GM19351 (cell line): ENCODE results near the gene PXDN.
A peak's percentile ranks its signal among the peaks of the same experiment; 100 is the strongest.
"Not testable (repeated sequence)": the region's sequence is repeated elsewhere in the genome, so short reads cannot be mapped to it uniquely, and the experiment has no call there.

Experiments
- ATAC-seq: cut with Tn5 transposase; IDR thresholded peaks from one replicate; pipeline ENCODE4 v1.9.1; 2021; ENCODE audit warnings: mild to moderate bottlenecking, moderate library complexity; ENCODE audit not compliant: unreplicated experiment

Gene PXDN

DNA sequence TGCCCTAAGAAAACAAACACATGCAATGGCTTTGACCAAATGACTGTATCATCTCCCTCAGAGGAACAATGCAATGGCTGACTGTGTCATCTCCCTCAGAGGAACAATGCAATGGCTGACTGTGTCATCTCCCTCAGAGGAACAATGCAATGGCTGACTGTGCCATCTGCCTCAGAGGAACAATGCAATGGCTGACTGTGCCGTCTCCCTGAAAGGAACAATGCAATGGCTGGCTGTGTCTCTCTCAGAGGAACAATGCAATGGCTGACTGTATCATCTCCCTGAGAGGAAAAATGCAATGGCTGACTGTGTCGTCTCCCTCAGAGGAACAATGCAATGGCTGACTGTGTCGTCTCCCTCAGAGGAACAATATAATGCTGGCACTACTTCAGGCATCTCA is 122.3 kb downstream of the PXDN start:
- not testable (repeated sequence) for ATAC-seq

DNA sequence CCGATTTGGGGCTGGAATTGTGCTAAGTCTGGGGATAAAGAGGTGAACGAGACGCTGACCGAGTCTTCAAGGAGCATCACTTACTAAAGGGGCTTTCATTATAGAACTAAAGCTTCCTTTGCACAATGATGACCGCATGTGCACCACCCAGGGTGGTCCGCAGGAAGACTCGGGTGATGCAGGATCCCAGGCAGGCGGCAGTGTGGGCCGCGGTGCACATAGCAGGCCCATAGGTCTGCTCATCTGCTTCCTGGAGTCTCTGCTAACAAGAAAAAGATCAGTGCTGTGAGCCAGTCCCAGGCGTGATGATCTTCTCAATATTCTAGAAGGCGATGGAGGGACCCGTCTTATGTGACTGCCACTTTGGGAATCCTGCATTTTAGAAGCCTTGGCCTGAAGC is 122.8 kb downstream of the PXDN start:
- no peak for ATAC-seq

DNA sequence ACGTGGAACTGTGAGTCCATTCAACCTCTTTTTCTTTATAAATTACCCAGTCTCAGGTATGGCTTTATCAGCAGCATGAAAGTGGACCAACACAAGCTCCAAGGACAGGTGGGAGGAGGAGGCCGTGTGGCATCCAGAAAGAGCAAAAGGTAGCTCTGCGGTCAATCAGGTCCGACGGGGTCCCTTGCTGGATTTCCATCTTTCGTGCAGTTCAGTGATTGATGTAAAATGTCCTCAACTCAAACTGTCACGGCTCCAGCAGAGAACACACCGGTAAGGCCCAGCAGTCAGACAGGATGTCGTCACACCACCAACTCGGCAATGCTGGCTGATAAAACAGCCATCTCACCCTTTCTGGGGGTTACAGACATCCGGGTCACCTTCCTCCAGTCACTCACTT is 123.3 kb downstream of the PXDN start:
- ATAC-seq, result no peak

DNA sequence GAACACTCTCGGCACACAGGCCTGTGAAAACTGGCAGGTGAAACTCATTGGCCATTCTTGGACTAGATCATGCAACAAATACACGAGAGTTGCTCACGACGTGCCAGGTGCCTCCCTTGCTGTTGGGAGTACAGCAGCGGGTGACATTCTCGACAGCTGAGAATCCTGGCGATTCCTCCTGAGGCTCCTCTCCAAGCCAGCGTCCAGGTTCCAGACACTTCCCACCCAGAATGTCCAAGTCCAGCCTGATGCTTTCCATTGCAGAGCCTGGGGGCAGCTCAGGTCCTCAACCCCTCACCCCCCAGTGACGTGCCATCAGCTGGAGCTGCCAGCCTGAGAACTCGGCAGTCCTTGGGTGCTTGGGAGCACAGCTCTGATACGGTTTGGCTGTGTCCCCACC is 124.2 kb downstream of the PXDN start:
- ATAC-seq, result no peak

DNA sequence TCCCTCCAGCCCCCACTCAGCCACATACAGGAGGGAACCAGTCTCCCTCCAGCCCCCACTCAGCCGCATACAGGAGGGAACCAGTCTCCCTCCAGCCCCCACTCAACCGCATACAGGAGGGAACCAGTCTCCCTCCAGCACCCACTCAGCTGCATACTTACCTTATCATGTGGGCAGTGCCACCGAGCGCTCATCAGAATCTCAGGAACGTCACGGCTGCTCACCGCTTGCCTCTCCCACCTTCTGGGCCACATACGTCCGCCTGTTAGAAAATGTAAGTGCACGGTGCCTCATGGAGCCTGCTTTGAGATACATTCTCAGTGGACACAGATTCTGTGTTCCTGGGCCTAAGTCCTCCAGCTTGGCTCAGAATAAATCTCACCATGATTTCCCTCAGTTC is 124.8 kb downstream of the PXDN start:
- ATAC-seq, result no peak

DNA sequence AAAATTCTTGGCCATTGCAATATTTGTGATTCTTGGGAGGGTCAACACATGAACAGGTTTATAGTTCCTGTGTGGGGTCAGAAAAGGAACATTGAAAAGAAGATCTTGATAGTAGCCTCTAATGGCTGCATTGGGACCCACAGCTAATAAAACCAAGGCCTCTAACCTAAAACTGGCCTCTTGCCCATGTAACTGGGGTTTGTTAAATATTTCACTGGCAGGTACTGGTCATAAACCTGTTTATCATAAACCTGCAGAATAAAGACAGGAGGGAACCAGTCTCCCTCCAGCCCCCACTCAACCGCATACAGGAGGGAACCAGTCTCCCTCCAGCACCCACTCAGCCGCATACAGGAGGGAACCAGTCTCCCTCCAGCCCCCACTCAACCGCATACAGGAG is 125.3 kb downstream of the PXDN start:
- no peak for ATAC-seq

DNA sequence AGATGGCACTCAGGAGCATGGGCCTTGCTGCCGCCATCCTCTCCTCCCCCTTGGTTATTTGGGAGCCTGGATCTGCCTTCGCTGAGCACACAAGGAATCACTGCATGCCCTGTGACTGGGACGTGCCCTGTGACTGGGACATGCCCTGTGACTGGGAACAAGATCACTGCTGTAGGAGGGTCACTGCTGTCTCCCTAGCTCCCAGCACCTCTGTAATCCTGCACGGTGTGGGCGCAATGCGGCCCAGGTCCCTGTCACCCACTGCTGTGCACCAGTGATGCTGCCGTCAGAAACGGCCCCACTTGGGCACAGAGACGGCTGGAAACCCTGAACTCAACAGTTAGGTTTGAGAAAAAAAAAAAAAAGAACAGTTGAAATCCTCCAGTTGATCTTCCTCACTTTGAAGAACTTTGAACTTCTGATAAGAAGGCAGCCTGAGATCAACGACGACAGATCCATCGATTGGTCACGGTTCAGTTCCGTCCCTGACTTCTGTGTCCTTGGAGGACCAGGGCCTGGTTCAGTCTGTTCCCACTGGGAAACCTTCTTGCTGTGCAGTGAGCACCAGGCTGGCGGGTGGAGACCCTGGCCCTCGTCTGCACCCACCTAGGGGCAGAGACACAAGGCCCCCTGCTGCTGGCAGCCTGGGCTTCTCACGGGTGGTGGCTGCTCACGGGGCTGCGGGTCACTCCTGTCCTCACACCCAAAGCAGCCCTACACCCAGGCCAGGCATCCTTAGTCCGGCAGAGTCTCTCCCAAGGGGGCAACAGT is 125.9 kb downstream of the PXDN start:
- ATAC-seq, result no peak

DNA sequence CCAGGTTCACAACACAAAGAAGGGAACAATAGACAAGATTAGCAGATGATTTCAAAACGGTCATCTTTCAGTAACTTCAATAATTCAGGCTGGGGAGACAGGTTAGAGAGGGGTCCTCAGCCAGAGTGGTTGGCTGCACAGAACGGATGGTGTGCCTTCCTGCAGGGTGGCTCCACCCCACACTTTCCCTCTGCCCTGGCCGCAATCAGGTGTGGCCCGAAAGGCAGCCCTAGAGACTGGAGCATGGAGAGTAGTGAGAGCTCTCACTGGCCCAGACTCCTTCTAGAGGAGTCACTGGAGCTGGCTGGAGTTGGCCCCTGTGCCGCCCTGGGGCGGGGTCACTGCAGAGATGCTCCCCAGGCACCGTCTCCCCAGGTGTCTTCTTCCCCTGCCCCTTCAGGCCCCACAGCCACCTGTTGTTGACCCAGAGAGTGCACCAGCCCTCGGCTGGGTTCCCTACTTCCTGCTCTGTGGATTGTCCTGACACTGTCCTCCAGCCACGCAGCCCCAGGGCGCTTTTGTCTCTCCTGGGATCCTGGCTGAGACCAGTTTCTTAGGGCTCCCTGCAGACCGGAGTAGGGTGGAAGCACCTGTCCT is 126.8 kb downstream of the PXDN start:
- ATAC-seq, result no peak

DNA sequence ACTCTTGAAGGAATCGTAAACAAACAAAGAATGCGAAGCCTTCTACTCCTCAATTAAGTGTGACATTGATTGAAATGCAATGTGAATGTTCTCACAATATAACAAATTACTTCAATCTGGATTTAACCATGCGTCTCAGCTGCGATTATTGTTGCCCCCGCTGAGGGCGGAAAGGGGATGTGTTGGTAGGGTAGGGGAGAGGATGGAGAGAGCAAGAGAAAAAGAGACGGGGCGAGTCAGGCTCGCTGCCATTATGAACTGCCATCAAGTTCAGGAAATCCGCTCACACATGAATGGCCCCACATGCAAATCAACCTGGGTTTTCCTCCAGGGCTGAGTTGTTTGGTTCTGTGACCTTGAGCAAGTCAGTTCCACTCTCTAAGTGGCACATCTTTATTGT is 129.8 kb downstream of the PXDN start:
- ATAC-seq, result peak; percentile 55

DNA sequence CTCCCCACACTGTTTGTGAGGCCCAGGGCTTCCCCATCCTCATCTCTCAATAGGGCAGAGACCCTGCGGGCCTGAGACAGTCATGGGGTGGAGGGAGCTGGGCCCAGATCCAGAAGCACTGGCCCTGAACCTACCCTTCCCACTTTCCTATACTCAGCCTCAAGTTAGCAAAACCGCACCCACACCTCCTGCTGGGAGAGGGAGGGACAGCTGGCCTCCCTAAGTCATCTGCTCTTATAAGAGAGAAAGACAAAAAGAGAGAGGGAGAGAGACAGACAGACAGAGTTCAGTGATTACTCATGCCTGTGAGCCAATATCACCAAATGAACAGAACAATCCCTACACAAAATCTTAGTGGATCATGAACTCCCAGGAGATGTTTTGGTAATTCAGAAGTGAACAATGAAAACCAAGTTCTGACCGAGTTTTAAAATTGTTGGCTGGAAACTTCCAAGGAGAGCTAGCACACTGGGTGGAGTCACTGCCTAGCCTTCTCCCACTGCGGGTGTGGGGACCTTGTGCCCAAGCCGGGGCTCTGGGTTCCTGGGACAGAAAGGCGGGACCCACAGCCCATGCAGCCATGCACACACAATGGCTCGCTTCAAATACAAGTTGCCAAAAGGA is 130.5 kb downstream of the PXDN start:
- no peak for ATAC-seq

DNA sequence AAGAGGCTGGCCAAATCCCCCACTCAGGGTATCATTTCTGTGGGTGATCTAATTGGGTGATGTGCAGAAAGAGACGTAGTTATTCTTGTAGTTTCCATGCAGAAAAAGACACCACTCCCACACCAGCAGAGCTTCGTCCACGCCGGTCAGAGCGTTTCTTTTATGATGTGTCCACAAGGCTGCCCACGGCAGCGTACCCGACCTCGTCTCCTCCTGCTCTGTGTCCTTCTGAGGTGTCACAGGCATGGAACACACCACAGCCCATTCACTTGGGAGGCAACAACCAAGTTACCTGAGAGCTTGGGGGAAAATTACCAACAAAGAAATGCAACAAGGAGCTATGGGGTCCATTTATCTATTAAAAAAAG is 131.3 kb downstream of the PXDN start:
- no peak for ATAC-seq

DNA sequence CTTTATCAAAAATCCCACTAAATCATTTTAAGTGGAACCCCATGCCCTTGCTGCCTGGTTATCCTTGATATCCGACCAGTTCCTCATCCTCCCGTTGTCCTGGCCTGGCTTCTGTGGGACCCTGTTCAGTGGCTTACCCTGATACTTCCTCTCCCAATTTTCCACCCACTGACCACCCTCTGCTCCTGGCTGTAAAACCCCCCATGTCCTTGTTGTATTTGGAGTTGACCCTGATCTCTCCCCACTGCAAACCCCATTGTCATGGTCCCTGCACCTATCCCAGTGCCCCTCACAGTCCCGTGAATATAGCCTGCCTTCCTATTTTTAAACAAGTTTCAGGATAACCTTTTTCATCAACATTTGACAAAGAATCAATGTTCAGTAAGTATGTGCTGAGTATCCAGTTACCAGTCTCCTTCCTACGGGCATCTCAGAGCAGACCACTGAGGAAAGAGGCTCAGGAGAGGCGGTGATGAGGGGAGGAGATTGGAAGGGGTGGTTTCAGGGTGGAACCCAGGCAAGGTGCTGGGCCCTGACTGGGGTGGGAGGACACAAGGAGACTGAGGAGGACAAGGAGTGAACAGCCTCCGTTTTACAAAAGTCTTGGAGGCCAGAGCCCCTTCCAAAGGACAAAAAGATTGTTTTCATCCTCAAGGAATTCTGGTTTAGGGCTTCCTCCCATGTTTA is 131.8 kb downstream of the PXDN start:
- no peak for ATAC-seq

DNA sequence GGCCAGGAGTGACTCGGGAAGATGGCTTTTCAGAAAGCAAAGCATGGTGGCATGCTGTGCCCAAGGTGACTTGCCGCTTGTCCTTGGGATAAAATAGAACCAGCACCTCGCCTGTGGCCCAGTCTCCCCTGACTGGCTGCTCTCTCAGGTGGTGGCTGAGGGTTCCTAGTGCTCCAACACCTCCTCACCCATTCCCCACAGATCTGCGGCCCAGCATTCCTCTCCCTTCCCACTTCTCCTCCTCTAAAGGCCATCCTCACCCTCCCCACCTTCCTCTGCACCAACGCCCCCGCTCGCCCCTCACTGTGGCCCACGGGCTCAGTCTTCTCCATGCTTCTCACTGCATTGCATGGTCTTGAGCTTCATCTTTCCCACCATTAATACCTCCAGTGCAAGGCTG is 132.4 kb downstream of the PXDN start:
- no peak for ATAC-seq

DNA sequence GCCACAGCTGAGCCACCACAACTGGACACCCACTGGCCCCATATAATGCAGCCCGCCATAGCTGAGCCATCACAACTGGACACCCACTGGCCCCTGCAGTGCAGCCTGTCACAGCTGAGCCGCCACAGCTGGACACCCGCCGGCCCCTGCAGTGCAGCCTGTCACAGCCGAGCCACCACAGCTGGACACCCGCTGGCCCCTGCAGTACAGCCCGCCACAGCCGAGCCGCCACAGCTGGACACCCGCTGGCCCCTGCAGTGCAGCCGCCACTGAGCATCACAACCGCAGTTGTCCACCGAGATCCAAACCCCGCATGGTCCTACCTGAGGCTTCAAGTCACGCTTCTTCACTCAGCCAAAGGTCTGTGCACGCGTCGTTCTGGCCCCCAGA is 134.2 kb downstream of the PXDN start:
- ATAC-seq, result no peak

DNA sequence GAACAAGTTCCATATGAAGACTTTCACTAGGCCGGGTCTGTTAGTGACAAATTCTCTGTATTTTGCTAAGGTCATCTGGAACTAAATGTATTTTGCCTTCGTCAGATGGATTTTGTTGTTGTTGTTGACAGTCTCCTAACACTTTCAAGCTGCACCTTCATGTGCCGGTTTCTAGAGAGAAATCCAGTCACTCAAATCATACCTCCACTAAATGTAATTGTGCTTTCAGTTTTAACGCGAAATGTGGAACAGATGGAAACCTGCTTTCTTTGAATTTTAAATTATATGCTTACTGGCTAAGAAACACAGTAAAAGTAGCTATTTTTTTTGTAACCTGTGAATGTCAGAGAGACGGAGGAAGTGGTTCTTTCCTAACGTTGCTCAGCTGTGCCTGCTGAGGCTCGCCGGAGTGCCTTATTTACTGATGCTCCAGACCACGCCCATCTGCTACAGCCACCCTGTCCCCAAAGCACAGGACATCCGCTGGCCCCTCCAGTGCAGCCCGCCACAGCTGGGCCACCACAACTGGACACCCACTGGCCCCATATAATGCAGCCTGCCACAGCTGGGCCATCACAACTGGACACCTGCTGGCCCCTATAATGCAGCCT is 134.7 kb downstream of the PXDN start:
- ATAC-seq, result no peak

DNA sequence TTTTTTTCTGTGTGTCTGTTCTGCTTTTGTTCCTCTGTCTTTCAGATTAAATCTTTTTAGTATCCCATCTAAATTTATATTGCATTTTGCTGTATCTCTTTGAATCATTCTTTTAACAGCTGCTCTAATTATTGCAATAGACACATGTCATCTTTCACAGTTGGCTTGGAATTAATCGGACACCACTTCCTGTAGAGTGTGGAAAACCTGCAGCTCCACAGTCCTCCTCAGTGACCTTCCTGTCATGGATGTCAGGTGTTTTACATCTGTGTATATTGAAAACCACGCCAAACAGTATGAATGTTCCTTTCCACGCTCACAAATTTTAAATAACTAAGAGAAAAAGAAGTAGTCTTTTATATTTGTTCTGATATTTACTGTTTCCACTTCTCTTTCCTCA is 135.3 kb downstream of the PXDN start:
- ATAC-seq, result no peak

DNA sequence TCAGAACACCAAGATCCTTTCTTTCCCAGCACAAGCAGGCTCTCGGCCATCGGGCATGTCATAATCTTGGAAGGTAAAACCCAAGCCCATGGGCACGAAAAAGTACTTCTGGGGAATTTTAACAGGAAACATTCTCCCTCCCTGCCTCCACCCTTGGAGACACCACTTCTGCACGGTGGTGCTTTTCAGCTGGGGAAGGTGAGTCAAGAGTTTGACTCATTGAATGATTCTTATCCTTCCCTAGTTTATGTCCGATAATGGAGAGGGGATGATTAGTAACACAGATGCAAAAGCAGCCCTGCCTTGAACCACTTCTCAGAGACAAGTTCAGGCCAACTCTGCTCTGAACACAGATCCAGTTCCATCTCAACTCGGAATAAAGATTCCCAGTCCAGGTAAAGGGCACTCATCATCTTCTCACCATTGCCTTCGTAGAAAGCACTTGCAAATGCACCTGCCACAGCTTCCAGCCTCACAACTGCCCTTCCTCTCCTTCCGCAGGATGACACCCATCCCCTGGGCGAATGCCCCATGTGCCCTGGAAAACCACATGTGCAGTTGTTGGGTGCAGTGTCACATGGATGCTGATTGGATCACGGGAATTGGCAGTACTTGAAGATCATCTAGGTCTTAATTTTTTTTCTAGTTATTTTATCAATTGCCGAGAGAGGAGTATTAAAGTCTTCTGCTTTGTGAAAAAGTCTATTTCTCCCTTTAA is 136.2 kb downstream of the PXDN start:
- no peak for ATAC-seq

DNA sequence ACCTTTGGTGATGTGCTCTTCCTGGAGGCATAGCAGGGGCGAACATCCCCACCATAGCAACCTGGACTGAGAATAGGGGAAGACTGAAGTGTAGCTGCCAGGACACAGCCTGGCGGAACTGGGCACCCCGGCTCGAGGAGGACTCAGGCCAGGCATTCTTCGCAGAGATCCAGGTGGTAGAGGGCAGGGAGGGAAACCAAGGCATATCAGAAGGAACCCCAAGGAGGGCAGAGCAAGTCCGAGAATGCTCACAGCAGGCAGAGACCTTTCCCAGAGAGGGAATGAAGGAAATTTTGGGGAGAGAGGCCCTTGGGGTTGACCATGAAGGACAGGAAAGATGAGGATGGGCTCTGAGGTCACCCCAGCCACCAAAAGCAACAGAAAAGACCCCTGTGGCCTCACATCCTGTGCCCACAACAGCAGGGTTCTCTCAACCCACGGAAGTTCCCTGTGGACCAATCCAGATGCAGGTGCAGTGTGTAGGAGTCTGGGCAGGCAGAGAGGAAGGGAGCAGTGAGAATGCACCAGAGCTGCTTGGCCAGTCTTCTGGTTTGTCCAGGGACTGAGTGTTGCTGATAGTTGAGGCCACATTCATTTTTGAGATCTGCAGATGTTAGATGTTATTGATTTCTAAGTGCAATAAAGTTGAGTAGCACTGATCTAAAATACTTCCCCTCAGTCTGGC is 136.9 kb downstream of the PXDN start:
- ATAC-seq, result no peak

DNA sequence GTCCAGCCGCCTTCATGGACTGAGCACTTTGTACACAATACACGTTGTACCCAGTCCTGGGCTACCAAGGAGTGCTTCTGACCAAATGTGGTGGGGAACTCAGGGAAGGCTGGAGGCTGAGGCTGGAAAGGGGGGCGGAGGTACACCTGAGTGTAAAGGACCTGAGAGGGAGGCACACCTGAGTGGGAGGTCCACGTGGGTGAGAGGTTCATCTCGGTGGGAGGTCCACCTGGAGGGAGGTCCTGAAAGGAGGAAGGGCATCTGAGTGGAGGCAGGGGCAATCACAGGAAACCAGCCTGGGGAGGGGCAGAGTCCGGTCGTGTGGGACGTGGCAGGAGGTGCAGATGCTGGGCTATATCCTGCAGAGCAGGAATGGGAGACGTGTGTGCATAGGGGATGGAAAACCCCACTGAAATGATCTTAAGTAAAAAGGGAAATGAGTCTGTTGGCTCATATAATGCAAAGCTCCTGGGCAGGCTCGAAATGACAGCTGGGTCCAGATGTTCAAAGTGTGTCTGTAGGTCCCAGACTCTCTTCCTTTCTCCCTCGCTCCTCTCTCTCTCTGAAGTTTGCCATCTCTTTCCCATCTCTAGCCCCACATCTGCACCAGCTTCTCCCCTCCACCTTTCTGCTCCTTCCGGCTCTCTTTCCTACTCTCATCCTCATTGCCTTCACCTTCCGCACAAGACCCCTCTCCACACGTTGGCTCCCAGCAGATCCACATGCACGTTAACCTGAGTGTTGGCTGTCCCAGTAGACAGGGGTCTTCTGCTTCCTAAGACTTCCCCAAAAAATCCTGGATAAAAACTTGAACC is 137.7 kb downstream of the PXDN start:
- ATAC-seq, result no peak

DNA sequence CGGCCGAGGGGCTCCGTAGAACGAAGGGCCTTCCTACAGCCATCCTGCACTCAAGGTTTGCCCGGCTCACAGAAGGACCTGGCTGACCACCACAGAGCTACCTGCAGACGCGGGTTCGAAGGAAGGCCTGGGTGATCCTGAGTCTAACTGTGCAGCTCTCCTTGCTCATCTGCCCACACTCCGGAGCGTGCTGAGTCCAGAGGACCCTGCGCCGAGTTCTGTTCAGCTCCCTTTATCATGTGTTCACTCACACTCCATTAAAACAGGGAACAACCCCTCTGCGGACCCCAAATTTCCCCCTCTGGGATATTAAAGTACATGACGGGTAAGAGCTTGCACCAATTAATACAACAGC is 138.3 kb downstream of the PXDN start:
- ATAC-seq, result no peak
